ELF-1 (cell line): Measurements from ENCODE around the gene NODAL.
"Not testable (repeated sequence)": the region's sequence is repeated elsewhere in the genome, so short reads cannot be mapped to it uniquely, and the experiment has no call there.

Experiments
- DNase-seq: peaks from one replicate; pipeline ENCODE4 v3.0.0-alpha.2; 2016; ENCODE audit warnings: low read depth, low spot score

Gene NODAL

DNA sequence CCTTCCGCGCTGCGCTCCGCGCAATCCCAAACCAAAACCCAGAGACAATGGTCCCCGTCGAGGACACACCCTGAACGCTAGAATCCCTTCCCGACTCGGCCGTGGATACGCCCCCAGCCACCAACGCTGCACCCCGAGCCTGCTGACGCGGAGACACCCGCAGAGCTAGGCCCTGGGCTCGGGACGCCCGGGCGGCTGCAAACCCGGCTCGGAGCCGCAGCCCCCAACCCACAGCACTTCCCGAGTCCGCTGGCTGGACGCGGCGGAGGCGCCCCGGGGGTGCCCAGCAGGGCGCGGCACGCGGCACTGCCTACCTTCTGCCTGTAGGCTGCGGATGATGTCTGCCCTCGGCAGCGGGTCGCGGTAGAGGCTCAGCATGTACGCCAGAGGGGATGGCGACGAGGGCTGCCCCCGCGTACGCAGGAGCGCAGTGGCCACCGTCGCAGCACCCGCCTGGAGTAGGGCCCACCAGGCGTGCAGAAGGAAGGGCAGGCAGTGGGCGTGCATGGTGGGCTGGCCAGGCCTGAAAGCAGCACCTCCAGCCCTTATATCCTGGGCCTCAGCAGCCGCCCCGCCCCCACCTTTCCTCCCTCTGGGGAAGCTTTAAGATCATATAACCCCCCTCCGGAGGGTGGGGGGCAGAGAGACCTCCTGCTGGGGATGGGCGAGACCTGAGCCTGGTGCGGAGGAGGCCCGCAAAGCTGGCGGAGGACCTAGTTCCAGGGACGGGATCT is at the start of gene NODAL:
Gene NODAL, minus strand, starts transcription at position 521 of the 734 bp plus-strand sequence. Its CDS starts 14 bp downstream, at position 507.
- peak; percentile 82 for DNase-seq

DNA sequence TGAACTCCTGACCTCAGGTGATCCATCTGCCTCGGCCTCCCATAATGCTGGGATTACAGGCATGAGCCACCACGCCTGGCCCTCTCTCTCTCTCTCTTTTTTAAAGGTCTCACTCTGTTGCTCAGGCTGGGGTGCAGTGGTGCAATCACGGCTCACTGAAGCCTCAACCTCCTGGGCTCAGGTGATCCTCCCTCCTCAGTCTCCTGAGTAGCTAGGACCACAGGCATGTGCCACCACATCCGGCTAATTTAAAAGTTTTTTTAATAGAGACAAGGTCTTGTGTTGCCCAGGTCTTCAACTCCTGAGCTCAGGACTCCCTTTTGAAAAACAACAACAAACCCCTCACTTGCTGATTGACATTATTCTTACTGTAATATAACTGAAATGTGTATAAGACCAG is 48.7 kb upstream of the NODAL start:
- no peak for DNase-seq

DNA sequence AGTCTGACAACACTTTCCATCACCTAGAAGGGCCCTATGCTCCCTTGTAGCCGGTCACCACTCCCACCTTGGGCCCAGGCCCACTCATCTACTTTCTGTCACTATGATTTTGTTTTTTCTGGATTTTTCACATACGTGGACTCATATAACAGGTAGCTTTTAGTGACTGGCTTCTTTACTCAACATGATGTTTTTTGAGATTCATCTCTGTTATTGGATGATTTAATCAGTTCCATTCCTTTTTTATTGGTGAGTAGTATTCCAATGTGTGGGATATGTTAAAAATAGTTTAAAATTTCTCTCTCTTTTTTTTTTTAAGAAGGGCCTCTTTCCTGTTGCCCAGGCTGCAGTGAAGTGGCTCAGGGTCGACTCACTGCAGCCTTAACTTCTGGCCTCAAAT is 46.3 kb upstream of the NODAL start:
- DNase-seq: no peak

DNA sequence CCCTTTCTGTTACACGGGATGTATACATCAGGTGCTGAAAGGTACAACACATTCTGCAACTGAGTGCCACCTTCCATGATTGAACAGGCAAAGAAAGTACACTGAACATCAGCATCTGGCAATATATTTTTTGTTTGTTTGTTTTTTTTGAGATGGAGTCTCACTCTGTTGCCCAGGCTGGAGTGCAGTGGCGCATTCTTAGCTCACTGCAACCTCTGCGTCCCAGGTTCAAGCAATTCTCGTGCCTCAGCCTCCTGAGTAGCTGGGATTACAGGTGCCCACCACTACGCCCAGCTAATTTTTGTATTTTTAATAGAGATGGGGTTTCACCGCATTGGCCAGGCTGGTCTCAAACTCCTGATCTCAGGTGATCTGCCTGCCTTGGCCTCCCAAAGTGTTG is 42.4 kb upstream of the NODAL start:
- DNase-seq: not testable (repeated sequence)

DNA sequence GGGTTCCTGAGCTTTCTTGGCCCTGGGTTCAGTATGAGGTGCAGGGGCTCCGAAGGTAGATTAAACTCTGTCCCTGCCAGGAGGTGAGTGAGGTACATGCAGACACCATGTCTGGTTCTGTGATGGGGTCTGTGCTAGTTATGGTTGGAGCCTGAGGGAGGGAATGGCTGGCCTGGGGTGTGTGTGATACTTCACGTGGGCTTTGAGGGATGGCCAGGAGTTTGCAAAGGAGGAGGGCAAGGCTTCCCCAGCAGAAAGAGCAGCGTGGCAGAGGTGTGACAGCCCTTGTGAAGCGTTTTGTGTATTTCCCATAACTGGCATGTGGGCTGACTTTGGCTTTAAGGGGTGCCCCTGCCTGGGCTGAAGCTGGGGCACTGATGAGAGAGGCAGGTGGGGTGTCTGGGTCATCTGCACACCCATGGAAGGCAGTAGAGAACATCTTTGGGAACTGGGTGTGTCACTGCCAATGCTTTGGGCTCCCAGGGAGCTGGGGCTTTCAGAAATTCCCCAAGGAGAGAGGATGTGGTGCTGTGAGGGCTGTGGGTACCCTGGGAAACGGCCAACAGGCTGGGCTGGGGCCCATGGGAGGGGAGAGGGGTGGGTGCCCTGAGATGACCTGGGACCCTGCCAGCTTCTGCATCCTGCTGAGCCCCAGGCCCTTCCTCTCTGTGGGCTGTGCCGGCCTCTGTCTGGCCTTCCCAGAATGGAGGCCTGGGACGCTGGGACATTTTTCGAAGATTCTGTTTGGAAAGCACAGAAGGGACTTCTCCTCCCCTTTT is 41.7 kb upstream of the NODAL start:
- no peak for DNase-seq

DNA sequence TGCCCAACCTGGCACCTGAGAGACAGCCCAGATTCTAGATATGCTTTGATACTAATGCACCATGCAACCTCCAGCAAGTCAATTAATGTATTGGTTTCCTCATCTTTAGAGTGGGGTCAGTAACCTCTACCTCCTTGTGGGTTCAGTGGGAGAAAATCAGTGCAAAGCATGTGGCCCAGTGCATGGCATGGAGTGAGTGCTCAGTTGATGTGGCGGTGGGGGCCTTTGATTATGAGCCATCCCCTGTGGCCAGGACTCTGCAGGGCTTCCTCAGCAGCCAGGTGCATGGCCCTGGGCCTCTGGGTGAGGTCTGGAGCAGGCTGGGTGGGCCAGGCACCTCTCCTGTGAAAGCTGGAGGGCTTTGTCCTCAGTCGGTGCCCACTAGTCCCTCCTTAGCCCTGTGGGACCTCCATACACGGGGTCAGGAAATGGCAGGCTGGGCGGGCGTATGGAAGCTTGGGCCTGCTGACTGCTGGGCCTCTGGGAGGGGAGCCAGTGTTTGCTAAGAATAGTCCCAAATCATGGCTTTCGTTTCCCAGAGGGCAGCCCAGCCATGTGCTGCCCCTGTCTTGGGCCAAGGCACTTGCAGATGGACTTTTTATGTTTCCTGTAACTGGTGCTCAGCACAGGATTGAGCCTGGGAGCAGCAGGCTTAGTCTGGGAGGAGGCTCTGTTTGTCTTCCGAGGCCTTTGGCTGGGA is 40.5 kb upstream of the NODAL start:
- no peak for DNase-seq

DNA sequence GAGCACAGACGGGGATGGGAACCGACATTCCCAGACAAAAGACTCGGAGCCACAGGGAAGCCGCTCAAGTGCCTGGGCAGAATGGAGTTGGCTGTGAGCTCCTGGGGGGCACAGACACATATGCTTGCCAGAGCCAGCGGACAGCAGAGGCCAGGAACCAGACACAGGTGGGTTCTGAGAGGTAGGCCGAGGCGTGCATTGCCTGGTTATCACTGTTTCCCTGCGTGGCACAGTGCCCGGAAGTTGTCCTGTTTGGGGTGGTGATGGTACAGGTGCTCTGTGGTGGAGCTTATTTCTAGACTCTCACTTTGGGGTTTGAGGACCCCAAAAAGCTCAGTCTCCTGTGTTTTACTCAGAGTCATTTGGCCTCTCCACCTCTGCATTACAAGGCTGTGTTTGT is 39.6 kb upstream of the NODAL start:
- no peak for DNase-seq

DNA sequence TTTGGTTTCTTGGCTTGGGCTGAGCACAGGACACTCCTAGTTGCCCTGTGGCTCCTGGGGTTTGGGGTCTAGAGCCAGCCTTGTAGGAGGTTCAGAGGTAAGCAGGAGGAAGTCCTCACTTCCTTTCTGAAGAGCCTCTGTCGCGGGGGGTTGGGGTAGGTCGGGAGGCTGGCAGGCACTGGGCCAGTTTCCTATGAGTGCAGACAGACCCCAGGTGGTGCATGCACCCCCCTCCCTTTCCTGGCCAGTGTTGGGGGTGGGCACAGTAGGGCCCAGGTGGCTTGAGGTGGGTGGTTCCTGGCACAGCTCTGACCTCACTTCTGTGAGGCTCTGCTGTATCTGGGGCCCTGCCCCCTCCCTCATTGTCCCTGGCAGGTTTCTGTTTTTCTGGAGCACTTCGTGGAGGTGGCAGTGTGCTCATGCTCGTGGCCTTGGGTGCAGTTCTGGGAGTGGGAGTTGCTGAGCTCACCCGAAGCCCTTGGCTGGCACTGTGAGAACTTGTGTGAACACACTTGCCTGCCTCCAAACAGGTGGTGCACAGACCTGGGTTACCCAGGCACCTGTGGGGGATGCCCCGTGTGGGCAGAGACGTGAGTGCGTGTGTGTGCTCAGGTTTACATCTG is 38.9 kb upstream of the NODAL start:
- no peak for DNase-seq

DNA sequence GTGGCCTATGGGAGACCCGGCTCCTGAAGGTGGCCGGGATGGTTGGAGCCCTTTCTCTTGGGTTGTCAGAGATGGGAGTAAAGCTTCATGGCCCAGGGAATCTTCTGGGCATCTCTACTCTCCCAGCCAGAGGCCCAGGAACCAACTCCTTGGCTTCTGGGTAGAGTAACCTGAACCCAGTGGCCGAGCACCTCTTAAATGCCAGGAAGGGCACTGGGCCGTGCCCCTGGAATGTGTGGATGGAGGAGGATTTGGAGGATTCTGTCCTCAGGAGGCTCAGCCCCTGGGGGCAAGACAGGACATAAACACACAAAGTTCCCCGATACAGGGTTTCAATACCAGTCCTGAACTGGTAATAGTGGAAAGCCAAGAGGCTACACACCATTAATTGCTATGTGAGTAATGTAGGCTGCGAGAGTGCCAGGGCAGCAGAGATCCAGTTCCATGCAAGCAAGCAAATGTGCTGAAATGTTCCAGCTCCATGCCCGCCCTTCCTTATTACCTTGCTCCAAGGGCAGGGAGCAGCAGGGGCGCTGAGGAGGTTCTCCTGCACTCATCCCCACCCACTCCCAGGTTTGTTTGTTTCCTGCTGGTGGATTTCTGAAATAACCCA is 38.3 kb upstream of the NODAL start:
- no peak for DNase-seq

DNA sequence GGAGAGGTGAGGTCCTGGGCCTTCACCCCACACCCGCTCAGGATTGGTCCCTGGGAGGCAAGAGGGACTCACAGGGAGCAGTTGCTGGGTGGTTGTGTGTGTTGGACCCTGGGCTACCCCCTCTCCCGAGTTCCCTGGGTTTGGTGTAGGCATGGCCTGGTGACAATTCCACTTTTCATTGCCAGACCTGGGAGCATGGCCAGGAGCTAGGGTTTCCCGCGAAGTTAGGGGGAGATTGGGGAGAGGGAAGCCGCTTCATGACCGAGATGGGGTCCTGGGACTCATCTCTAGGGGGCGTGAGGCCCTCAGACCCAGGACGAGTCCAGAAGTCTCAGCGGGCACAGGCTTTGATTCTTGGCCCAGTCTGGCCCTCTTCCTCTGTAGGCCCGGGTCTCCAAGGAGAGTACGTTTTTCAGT is 37.7 kb upstream of the NODAL start:
- no peak for DNase-seq

DNA sequence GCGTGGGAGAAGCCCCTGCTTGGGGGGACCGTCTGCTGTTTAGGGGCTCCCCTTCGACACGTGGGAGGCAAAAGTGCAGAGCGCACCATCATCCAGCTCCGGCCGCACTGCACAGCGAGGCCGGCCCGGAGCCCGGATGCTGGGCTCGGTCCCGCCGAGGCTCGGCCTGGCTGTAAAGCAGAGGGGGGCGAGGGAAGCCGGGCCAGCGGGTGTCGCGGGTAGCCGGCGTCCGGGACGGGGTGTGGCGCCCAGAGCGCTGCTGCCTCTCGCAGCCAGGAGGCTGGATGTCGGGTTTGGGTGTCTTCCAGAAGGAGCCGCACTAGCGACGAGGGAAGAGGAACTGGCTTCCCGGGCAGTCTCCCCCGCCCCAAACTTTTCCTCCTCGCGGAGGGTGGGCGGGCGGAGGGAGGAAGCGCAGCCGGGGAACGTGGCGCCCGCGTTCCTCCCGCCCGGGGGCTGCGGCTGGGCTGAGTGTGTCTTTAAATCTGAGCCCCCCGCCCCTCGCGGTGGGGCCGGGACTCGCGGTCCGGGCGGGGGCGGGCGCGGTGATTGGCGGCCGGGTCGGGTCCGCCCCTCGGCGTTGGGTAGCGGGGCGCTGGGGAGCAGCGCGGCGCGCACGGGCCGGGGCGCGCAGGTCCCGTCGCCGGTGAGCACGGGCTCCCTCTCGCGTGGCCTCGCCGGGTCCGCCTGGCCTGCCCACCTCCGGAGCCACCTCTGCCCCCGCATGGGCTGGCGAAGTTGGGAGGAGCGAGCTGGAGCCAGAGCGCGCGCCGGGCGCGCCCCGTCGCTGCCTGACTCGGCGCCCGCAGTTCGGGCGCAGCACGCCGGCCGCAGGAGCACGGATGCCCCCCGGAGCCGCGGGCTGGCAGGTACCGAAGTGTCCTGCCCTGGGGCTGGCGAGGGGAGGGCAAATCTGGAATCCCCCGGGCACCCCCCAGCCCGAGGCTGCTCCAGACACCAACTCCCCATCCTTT is 37.0 kb upstream of the NODAL start, which contains the start of gene PALD1:
Gene PALD1, plus strand, starts transcription at position 577 of the 974 bp plus-strand sequence. CDS start 47,185 bp downstream, outside the sequence.
- peak; percentile 61 for DNase-seq

DNA sequence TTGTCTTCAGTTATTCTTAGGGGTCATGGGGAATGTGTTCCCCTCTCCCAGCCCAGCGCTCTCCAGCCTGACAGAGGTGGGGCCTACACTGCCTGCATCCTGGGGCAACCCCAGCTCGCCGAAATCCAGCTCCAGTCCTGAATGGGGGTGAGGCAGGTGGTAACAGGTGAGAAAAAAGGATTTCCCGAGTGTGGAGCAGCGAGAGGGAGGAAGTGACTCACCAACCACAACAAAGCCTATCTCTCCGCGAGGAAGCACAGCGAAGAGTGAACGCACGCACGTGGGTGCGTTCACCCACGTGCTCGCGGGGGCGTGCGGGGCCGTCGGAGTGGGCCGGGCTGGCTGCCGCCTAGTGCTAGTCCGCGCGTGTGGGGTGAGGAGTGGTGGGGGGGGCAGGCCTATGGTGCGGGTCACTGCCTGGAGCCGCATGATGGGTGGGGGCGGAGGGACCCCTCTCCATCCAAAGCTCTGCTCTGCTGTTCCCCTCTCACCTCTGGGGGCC is 36.2 kb upstream of the NODAL start:
- no peak for DNase-seq

DNA sequence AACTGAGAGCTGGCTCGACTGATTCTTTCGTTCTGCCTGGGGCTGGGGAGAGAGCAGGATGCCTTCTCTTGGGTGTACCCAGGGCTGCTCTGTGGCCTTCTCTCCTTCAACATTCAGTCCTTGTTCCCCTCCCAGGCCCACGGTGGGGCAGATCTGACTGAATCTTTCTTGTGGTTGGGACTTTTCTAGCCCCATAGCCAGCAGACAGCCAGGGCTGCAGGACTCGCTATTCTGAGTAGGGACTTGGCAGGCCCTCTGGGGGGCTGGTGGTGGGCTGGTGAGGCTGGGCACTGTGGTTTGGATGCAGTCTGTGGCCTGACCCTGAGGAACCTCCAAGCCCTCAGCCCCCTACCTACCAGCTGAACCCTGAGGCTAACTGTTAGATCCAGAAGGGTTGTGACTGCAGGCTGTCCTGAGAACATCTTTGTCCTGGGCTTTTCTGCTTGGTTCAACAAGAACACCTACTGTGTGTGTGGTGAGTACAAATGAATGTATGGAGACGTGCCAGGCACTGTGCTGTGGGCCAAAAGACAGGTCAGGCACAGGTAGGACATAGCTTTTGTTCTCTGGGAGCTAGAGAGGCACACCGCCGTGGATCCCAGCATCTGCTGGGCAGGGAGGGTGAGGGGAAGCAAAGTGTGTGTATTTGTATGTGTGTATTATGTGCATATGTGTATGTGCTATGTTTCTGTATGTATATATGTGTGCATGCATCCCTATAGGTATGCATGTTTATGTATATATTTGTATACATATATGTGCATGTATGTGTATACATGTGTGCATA is 35.0 kb upstream of the NODAL start:
- DNase-seq: no peak

DNA sequence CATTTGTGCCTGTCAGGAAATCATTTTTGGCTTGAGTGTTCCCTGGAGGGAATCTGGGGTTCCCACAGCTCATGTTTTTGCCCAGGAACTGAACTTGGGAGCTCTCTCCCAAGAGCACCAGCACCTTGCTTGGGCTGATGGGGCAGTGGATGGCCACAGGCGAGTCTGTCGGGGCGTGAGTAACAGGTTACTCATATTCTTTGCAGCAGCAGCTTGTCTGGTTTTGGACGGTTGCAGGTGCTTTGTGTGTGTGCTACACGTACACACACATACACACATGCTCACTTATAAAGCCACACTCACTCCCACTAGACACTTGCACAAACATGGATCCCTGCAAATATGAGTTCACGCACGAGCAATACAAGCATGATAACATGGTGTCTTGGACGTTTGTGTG is 34.2 kb upstream of the NODAL start:
- no peak for DNase-seq

DNA sequence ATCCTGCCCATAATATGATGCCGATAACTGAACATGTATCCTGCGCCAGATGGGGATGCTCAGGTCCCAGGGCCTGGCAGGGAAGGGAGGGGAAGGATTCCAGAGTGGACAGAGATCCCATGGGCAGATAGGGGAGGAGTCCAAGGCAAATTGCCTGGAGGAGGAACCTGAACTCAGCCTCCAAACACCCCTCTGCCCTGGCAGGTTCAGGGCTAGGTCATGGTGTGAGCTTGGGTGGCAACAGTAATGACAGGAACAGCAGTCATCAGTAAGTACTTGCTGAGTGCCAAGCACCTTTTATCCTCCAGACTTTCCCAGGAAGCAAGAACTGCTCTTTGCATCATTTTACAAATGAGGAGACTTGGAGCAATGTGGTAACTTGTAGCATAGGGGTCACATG is 33.3 kb upstream of the NODAL start:
- DNase-seq: no peak

DNA sequence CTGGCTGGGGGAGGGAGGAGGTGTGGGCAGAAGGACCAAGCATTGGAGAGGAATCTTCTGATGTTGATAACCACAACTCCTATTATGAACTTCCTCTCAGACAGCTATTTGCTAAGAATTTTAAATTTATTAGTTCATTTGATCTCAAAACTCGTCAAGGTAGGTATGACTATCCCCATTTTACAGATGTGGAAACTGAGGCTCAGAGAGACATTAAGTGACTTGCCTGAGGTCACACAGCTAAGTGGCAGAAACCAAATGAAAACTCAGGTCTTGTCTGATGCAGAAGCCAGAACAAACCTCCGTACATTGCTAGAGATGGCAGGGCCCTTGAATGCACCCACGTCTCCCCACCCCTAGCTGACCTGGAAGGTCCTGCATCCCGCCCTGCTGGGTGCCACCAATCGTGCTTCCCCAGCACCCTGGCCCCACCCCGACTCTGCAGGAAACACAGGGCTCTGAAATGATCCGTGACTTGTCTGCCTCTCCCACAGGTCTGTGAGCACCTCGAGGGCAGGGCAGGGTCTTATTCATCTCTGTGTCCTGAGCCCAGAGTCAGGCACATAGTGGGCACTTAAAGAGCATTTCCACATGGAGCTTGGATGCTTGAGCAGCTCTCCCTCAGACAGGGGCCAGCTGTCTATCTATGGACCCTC is 31.4 kb upstream of the NODAL start:
- DNase-seq: no peak

DNA sequence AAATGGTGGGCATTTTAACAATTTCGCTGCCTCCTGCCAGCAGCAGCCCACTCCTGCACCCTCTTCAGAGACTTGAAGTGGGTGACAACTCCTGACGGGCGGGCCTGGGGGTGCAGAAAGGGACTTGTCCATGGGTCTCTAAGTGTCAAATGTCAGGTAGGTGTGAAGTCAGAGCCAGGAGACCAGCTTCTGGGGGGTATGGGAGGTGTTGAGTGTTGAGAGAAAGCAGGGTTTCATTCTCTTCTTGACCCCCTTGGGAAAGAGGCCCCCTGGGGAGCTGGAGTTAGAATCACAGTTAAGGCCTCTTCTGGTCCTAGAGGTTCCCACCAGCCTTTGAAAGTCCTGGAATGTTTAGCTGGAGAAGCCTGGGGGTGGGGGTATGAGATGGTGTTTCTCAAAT is 25.5 kb upstream of the NODAL start:
- no peak for DNase-seq

DNA sequence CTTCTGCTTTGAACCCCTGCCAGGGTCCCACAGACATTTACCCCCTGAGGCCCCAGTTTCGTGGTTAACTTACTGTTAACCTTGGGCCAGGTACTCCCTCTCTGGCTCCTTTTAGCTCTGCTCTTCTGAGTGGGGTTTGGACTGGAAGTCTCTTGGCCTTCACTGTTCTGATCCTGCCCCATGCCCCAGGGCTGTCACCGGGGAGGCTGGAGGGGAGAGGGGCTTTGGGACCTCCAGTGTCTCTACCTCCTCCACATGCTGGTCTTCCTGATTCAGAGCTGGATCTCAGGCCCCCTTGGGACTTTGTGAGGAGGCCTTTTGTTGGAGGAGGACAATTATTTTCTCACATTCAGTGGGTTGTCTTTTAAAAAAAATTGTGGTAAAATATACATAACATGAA is 24.4 kb upstream of the NODAL start:
- DNase-seq: no peak

DNA sequence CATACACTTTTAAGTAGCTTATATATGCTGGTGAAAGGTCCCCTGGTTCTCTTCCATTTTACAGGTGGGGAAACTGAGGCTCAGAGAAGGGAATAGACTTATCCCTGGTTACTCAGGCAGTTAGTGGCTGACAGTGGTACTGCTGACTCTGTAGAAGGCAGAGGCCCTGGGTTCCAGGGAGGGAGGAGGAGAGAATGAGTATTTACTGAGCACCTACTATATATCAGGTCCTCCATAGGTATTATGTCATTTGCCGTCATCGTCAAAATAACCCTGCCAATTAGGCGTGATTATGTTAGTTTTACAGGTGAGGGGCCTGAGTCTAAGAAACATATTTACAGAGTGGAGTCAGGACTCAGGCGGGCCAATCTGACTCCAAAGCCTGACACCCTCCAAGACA is 23.8 kb upstream of the NODAL start:
- no peak for DNase-seq
